ENCODE measurements around the gene GPER1.

DNA sequence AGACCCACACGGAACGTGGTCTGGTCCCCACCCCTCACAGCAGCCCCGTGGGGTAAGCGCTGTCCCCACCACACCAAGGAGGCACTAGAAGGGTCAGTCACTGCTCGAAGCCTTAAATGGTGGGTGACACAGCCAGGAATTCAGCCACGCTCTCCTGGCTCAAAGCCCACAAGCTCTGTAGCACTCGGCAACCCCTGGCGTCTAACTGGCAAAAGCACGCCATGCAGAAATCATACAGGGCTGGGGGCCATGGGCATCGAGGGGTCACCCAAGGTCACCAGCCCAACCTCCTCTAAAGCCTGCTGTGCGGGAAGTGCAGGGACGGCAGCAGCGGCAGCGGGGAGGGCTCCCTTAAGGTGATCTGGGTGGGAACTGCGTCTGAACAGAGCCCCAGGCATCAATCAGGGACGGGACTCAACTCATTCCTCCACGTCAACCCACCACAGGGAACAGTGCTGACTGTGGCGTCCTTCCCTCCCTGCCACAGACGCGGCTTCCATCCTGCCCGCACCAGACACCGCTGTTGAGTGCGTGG lies 7.8 kb downstream of the GPER1 start:
- TF ChIP-seq, protein P1, sequence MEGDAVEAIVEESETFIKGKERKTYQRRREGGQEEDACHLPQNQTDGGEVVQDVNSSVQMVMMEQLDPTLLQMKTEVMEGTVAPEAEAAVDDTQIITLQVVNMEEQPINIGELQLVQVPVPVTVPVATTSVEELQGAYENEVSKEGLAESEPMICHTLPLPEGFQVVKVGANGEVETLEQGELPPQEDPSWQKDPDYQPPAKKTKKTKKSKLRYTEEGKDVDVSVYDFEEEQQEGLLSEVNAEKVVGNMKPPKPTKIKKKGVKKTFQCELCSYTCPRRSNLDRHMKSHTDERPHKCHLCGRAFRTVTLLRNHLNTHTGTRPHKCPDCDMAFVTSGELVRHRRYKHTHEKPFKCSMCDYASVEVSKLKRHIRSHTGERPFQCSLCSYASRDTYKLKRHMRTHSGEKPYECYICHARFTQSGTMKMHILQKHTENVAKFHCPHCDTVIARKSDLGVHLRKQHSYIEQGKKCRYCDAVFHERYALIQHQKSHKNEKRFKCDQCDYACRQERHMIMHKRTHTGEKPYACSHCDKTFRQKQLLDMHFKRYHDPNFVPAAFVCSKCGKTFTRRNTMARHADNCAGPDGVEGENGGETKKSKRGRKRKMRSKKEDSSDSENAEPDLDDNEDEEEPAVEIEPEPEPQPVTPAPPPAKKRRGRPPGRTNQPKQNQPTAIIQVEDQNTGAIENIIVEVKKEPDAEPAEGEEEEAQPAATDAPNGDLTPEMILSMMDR (IDR thresholded peaks at IDR 0.05), result peak in 1 of 3 experiments; percentile 6
- TF ChIP-seq POLR2AphosphoS5 (IDR thresholded peaks at IDR 0.05) (no peak), POLR2A (IDR thresholded peaks at IDR 0.05; ENCODE audit: low read depth) (no peak), EP300 (IDR thresholded peaks at IDR 0.05) (no peak)
